DND-41 (cell line): Measurements from ENCODE around the gene PAQR6.
"Not testable (repeated sequence)": the region's sequence is repeated elsewhere in the genome, so short reads cannot be mapped to it uniquely, and the experiment has no call there.

Experiments used
- ATAC-seq: fragments of 200-7000 bp; cut with Tn5 transposase; 3 replicates; pipeline ENCODE4 v1.9.1; 2021; ENCODE audit warnings: low read depth; ENCODE audit not compliant: insufficient read depth
- DNase-seq: peaks from one replicate; pipeline ENCODE4 v3.0.0-alpha.2; 2020
- H2AFZ ChIP-seq: 2 replicates; pipeline ENCODE4 v1.6.0; 2012; ENCODE audit warnings: low read depth, low read length
- H3K27ac ChIP-seq: 2 replicates; pipeline ENCODE4 v1.5.1; 2012; ENCODE audit warnings: low read length, inconsistent platforms
- H3K27me3 ChIP-seq: fragments of 200-600 bp; sonication (generic); 2 replicates; pipeline ENCODE4 v1.6.0; 2012; ENCODE audit warnings: low read length, mild to moderate bottlenecking, inconsistent platforms; ENCODE audit not compliant: insufficient read depth, poor library complexity
- H3K36me3 ChIP-seq: 2 replicates; pipeline ENCODE4 v1.5.1; 2012; ENCODE audit warnings: low read length, inconsistent platforms; ENCODE audit not compliant: insufficient read depth
- H3K4me1 ChIP-seq: 2 replicates; pipeline ENCODE4 v1.5.1; 2012; ENCODE audit warnings: mild to moderate bottlenecking, low read length; ENCODE audit not compliant: insufficient read depth
- H3K4me2 ChIP-seq: 2 replicates; pipeline ENCODE4 v1.6.0; 2012; ENCODE audit warnings: mild to moderate bottlenecking, moderate library complexity, low read length, inconsistent platforms; ENCODE audit not compliant: insufficient read depth
- H3K4me3 ChIP-seq, 2 experiments: fragments of 200-600 bp in 1 of 2; shearing (Covaris generic) in 1 of 2; 2 replicates each; pipeline ENCODE4 v1.5.1; 2012 to 2016; ENCODE audit warnings: inconsistent platforms in 2 of 2, low read length in 2 of 2, mild to moderate bottlenecking in 2 of 2, low read depth in 1 of 2, moderate library complexity in 1 of 2
- H3K79me2 ChIP-seq: 2 replicates; pipeline ENCODE4 v1.6.0; 2012; ENCODE audit warnings: low read length, inconsistent platforms; ENCODE audit not compliant: insufficient read depth
- H3K9ac ChIP-seq: 2 replicates; pipeline ENCODE4 v1.6.0; 2012; ENCODE audit warnings: low read depth, mild to moderate bottlenecking, inconsistent platforms, low read length, moderate library complexity
- H3K9me3 ChIP-seq: 2 replicates; pipeline ENCODE4 v1.5.1; 2012; ENCODE audit warnings: low read length, moderate library complexity, mild to moderate bottlenecking, inconsistent platforms; ENCODE audit not compliant: insufficient read depth, severe bottlenecking
- H4K20me1 ChIP-seq: 2 replicates; pipeline ENCODE4 v1.6.0; 2012; ENCODE audit warnings: low read length; ENCODE audit not compliant: insufficient read depth
- EZH2 ChIP-seq: IDR thresholded peaks from 3 replicates; pipeline ENCODE4 v1.6.1; 2012; ENCODE audit warnings: borderline replicate concordance, low read depth, mild to moderate bottlenecking, moderate library complexity, low read length, inconsistent platforms; ENCODE audit not compliant: severe bottlenecking
- TF ChIP-seq, protein P1 (sequence below): IDR thresholded peaks from 2 replicates; pipeline ENCODE4 v1.5.1; 2012; ENCODE audit warnings: borderline replicate concordance, low read length, moderate library complexity, mild to moderate bottlenecking; ENCODE audit not compliant: poor library complexity, severe bottlenecking; ENCODE audit errors: extremely low read depth

PAQR6 gene

DNA sequence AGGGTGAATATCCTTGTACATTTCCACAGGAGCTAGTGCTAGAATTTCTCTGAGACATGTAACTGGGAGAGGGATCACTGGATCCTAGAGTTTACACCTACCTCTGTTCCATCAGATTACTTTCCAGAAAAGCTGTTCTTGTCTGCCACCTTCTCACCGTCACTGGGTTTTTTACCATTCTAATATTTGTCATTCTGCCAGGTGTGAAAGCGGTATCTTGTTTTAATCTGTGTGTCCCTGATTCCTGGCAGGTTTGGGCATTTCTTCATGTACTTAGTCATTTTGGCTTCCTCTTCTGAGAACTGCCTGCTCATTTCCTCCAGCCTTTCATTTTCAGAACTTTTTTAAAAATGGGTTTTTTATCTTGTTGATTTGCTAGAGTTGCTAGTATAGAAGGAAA is 30.0 kb downstream of the PAQR6 start:
- H3K27ac ChIP-seq: no peak overlapping the region
- TF ChIP-seq, protein P1, sequence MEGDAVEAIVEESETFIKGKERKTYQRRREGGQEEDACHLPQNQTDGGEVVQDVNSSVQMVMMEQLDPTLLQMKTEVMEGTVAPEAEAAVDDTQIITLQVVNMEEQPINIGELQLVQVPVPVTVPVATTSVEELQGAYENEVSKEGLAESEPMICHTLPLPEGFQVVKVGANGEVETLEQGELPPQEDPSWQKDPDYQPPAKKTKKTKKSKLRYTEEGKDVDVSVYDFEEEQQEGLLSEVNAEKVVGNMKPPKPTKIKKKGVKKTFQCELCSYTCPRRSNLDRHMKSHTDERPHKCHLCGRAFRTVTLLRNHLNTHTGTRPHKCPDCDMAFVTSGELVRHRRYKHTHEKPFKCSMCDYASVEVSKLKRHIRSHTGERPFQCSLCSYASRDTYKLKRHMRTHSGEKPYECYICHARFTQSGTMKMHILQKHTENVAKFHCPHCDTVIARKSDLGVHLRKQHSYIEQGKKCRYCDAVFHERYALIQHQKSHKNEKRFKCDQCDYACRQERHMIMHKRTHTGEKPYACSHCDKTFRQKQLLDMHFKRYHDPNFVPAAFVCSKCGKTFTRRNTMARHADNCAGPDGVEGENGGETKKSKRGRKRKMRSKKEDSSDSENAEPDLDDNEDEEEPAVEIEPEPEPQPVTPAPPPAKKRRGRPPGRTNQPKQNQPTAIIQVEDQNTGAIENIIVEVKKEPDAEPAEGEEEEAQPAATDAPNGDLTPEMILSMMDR: no peak
- no peak for TF ChIP-seq EZH2
- H3K4me1 ChIP-seq: peaks cover 11% of the 10 kb centered on the region

DNA sequence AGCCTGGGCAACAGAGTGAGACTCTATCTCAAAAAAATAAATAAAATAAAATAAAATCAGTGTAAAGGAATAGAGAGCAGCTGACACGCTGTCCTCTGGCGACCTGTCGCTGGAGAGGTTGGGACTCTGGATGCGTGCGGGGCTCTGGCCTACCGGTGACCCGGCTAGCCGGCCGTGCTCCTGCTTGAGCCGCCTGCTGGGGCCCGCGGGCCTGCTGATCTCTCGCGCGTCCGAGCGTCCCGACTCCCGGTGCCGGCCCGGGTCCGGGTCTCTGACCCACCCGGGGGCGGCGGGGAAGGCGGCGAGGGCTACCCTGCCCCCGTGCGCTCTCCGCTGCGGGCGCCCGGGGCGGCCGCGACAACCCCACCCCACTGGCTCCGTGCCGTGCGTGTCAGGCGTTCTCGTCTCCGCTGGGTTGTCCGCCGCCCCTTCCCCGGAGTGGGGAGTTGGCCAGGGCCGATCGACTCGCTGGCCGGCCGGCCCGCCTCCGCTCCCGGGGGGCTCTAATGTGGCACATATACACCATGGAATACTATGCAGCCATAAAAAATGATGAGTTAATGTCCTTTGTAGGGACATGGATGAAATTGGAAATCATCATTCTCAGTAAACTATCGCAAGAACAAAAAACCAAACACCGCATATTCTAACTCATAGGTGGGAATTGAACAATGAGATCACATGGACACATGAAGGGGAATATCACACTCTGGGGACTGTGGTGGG is 31.3 kb downstream of the PAQR6 start:
- not testable (repeated sequence) for H3K4me2 ChIP-seq

More for the DNA sequence above, 30.0 kb downstream of the PAQR6 start:
- H3K27me3 ChIP-seq: no peaks in the 10 kb centered on the region
- no peaks in the 10 kb centered on the region for H3K9me3 ChIP-seq
- no peak overlapping the region for H3K4me3 ChIP-seq
- no peak overlapping the region for H3K9ac ChIP-seq
- no peak for ATAC-seq
- H4K20me1 ChIP-seq: no peaks in the 10 kb centered on the region; the same call in 1 of the 2 replicates
- H3K79me2 ChIP-seq: peaks cover 50% of the 10 kb centered on the region
- DNase-seq: no peak
- no peak overlapping the region for H3K4me2 ChIP-seq
- no peak overlapping the region for H2AFZ ChIP-seq
- H3K36me3 ChIP-seq: peaks cover 26% of the 10 kb centered on the region

DNA sequence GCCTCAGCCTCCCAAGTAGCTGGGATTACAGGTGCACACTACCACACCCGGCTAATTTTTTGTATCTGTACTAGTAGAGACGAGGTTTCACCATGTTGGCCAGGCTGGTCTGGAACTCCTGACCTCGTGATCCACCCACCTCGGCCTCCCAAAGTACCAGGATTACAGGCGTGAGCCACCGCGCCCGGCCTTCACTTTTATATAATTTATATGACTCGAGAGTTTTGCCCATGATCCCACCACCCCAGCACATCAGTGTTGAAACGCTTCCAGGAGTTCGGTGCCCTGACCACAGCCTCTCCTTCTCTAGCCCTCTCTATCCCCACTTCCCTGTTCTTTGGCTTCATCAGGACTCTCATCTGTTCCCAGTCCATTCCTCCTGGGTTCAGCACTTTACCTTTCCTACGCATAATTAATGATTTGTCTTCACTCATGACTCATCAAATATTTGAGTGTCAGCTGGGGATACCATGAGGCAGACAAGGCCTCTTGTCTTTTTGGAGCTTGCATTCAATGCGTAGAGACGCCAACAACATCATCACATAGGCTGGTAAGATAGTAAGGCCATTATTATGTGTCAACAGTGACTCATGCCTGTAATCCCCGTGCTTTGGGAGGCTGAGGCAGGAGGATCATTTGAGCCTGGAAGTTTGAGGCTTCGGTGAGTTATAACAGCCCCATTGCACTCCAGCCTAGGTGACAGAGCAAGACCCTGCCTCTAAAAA is 33.7 kb downstream of the PAQR6 start:
- Histone ChIP-seq H3K27me3 (no peaks in the 10 kb centered on the region), H3K27ac (no peak overlapping the region), H3K9ac (peak overlapping the region; percentile 78), H3K9me3 (no peaks in the 10 kb centered on the region), H2AFZ (no peak overlapping the region), H3K36me3 (peaks cover 32% of the 10 kb centered on the region), H3K79me2 (peaks cover 42% of the 10 kb centered on the region), H4K20me1 (no peaks in the 10 kb centered on the region; the same call in 1 of the 2 replicates), H3K4me3 (peak overlapping the region; percentile 59 to 75; a peak in 3 of 4 replicates), H3K4me1 (peaks cover 23% of the 10 kb centered on the region), H3K4me2 (peak overlapping the region; percentile 88)
- TF ChIP-seq, protein P1: no peak
- no peak for TF ChIP-seq EZH2
- DNase-seq: no peak
- no peak for ATAC-seq

More for the DNA sequence above, 31.3 kb downstream of the PAQR6 start:
- H3K36me3 ChIP-seq: peaks cover 21% of the 10 kb centered on the region; the same call in 1 of the 2 replicates
- H3K9me3 ChIP-seq, H2AFZ ChIP-seq, DNase-seq, H4K20me1 ChIP-seq, ATAC-seq, H3K9ac ChIP-seq, H3K4me3 ChIP-seq, H3K27me3 ChIP-seq, H3K27ac ChIP-seq: not testable (repeated sequence)
- peaks cover 50% of the 10 kb centered on the region for H3K79me2 ChIP-seq
- peaks cover 22% of the 10 kb centered on the region for H3K4me1 ChIP-seq

DNA sequence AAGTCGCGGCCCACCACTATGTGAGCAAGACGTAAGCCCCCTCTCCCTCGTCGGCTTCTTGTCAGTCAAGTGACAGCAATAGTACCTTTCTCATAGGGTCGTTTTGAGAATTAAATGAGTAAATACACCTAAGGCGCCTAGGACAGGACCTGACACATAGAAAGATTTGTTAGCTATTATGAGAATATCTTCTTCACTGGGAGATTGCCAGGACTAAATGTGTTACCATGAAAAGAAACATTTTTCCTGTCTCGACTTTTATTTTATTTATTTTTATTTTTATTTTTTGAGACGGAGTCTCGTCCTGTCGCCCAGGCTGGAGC is 34.3 kb downstream of the PAQR6 start:
- Histone ChIP-seq H4K20me1 (no peaks in the 10 kb centered on the region; the same call in 1 of the 2 replicates), H2AFZ (peak overlapping the region; percentile 94), H3K36me3 (peaks cover 38% of the 10 kb centered on the region), H3K4me3 (peak overlapping the region; percentile 59 to 75), H3K79me2 (peaks cover 39% of the 10 kb centered on the region), H3K4me2 (peak overlapping the region; percentile 88), H3K27me3 (no peaks in the 10 kb centered on the region), H3K9me3 (no peaks in the 10 kb centered on the region), H3K4me1 (peaks cover 23% of the 10 kb centered on the region), H3K27ac (peak overlapping the region; percentile 99), H3K9ac (peak overlapping the region; percentile 78)
- TF ChIP-seq, protein P1: no peak
- TF ChIP-seq EZH2: no peak
- no peak for ATAC-seq
- DNase-seq: no peak
